ENCODE measurements around the gene MRC2.

- TF ChIP-seq CTCF (IDR thresholded peaks at IDR 0.05) (no peak), ZFX (IDR thresholded peaks at IDR 0.05; ENCODE audit: borderline replicate concordance) (no peak)
Observed at GRCh38 chr17:62611728-62612127, 15.7 kb upstream of the MRC2 start.

All from 22Rv1 (cell line).